HEK293T (cell line): Measurements from ENCODE around the gene CC2D1A.

Source experiments
- CTCF ChIA-PET: fragments of 350-600 bp; formaldehyde crosslinking; extraction: SDS; loops from one replicate; lab custom pipeline; 2021; ENCODE audit warnings: antibody characterized with exemption, inconsistent platforms; lab: Yijun Ruan, JAX
- POLR2A ChIA-PET: fragments of 350-600 bp; formaldehyde crosslinking; extraction: SDS; loops from one replicate; lab custom pipeline; 2020; ENCODE audit warnings: antibody characterized with exemption, inconsistent platforms; lab: Yijun Ruan, JAX
- DNase-seq: peaks from one replicate; pipeline ENCODE4 v3.0.0; 2012; ENCODE audit warnings: mixed read lengths; ENCODE audit errors: extremely low spot score
- ARNT ChIP-seq: fragments of 450-650 bp; IDR thresholded peaks from 2 replicates; pipeline ENCODE4 v1.6.1; 2017; ENCODE audit warnings: mild to moderate bottlenecking
- BHLHE40 ChIP-seq: fragments of 450-650 bp; IDR thresholded peaks from 2 replicates; pipeline ENCODE4 v1.6.1; 2016; ENCODE audit warnings: mild to moderate bottlenecking, moderate library complexity, borderline replicate concordance
- CTBP1 ChIP-seq: fragments of 450-650 bp; IDR thresholded peaks from 2 replicates; pipeline ENCODE4 v1.6.1; 2016; ENCODE audit warnings: borderline replicate concordance
- ELF4 ChIP-seq: fragments of 450-650 bp; IDR thresholded peaks from 2 replicates; pipeline ENCODE4 v1.6.1; 2017; ENCODE audit warnings: antibody characterized with exemption
- FOXA1 ChIP-seq: fragments of 450-650 bp; IDR thresholded peaks from 2 replicates; pipeline ENCODE4 v1.6.1; 2016; ENCODE audit warnings: mild to moderate bottlenecking
- FOXK2 ChIP-seq: fragments of 450-650 bp; IDR thresholded peaks from 2 replicates; pipeline ENCODE4 v1.6.1; 2016; ENCODE audit warnings: mild to moderate bottlenecking
- FOXM1 ChIP-seq: fragments of 450-650 bp; IDR thresholded peaks from 2 replicates; pipeline ENCODE4 v1.6.1; 2017; ENCODE audit warnings: mild to moderate bottlenecking, borderline replicate concordance
- HDGF ChIP-seq: fragments of 450-650 bp; IDR thresholded peaks from 2 replicates; pipeline ENCODE4 v1.6.1; 2017; ENCODE audit warnings: antibody characterized with exemption, borderline replicate concordance
- L3MBTL2 ChIP-seq: fragments of 450-650 bp; conservative IDR thresholded peaks from 2 replicates; pipeline ENCODE4 v1.6.1; 2016; ENCODE audit warnings: mild to moderate bottlenecking
- LEF1 ChIP-seq: fragments of 450-650 bp; IDR thresholded peaks from 2 replicates; pipeline ENCODE4 v1.6.1; 2017; ENCODE audit warnings: mild to moderate bottlenecking, borderline replicate concordance
- NFRKB ChIP-seq: fragments of 450-650 bp; IDR thresholded peaks from 2 replicates; pipeline ENCODE4 v1.6.1; 2016; ENCODE audit warnings: mild to moderate bottlenecking, moderate library complexity
- SP1 ChIP-seq: fragments of 450-650 bp; IDR thresholded peaks from 2 replicates; pipeline ENCODE4 v1.6.1; 2017
- SUZ12 ChIP-seq: fragments of 450-650 bp; IDR thresholded peaks from 2 replicates; pipeline ENCODE4 v1.6.1; 2016; ENCODE audit warnings: mild to moderate bottlenecking
- TARDBP ChIP-seq: fragments of 450-650 bp; IDR thresholded peaks from 2 replicates; pipeline ENCODE4 v1.6.1; 2016
- ZNF384 ChIP-seq: fragments of 450-650 bp; IDR thresholded peaks from 2 replicates; pipeline ENCODE4 v1.6.1; 2016
- TF ChIP-seq, protein P1 (sequence below): fragments of 450-650 bp; IDR thresholded peaks from 2 replicates; pipeline ENCODE4 v1.6.1; 2016

CC2D1A gene

DNA sequence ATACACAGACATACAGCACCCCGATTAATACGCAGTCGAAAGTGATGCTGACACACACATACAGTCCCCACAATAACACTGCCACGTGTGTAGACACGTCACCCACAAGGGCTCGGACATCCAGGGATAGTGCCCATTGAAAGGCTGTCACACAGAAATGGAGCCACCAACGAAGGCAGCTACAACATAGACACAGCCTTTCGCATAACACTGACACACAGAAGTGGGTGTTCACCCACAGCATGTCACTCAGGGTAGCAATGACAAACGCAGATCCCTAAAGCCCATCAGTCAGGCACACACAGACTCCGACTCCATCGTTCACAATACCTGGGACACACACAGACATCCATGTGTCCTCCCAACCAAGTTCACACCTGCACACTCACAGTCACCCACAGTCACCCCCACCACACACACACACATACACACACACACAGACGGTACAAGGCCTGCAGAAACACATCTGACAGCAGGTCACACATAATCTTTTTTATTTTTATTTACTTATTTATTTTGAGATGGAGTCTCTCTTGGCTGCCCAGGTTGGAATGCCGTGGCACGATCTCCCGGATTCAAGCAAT lies 39.4 kb upstream of the CC2D1A start:
- CTCF ChIA-PET = no interaction called here
- POLR2A ChIA-PET = interaction anchor here (0.7 kb wide), 1 partner anchor 119 kb away, joined by 4 read pairs; a partner anchor contains a TSS
- TF ChIP-seq, protein P1, sequence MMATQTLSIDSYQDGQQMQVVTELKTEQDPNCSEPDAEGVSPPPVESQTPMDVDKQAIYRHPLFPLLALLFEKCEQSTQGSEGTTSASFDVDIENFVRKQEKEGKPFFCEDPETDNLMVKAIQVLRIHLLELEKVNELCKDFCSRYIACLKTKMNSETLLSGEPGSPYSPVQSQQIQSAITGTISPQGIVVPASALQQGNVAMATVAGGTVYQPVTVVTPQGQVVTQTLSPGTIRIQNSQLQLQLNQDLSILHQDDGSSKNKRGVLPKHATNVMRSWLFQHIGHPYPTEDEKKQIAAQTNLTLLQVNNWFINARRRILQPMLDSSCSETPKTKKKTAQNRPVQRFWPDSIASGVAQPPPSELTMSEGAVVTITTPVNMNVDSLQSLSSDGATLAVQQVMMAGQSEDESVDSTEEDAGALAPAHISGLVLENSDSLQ = 0 out of 2 replicates have a peak, but pooled peaks have one; percentile 7
- TF ChIP-seq NFRKB = no peak

GRCh38 chr19:13868663-13869062 lies 37.3 kb upstream of the CC2D1A start:
- TF ChIP-seq HDGF (no peak), TARDBP (no peak), FOXM1 (no peak), NFRKB (no peak), ARNT (no peak)
- no peak for DNase-seq
- ChIA-PET CTCF (no interaction called here), POLR2A (no interaction called here)

More for the DNA sequence above, 39.4 kb upstream of the CC2D1A start:
- DNase-seq = no peak

DNA sequence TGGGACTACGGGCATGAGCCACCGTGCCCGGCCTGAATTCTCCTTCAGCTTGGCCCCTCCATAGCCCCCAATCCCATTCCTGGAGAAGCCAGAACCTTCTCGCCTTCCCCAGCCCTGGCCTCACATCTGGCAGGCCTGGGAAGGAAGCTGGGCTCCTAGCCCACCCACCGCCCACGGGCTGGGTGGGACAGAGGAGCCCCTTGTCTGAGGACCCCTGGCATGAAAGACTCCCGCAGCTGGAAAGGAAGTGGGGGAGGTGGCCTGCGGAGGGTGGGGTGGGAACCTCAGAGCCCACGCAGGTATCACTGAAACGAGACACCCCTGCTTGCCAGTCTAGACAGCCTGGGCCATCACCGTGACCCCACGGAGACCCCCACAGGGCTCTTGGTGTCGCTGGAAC lies 36.7 kb upstream of the CC2D1A start:
- DNase-seq = no peak
- ChIA-PET CTCF (interaction anchor here (0.7 kb wide), 1 partner anchor 480 kb away, joined by 3 read pairs; no protein-coding TSS in a partner anchor), POLR2A (no interaction called here)
- TF ChIP-seq FOXK2 (no peak), BHLHE40 (no peak), L3MBTL2 (no peak), ZNF384 (no peak), TARDBP (no peak), SUZ12 (no peak), FOXA1 (no peak), LEF1 (no peak), CTBP1 (no peak), ARNT (no peak)

- POLR2A ChIA-PET = no interaction called here
- CTCF ChIA-PET = interaction anchor here (0.7 to 1.5 kb wide), 2 partner anchors 10 to 839 kb away, joined by 3 to 4 read pairs; no protein-coding TSS in a partner anchor
- DNase-seq = no peak
- TF ChIP-seq FOXA1 (no peak), BHLHE40 (no peak), CTBP1 (no peak), ARNT (no peak), L3MBTL2 (no peak), SUZ12 (no peak), FOXK2 (no peak), ELF4 (no peak), TARDBP (no peak), HDGF (no peak), NFRKB (no peak), LEF1 (no peak)
- TF ChIP-seq, protein P1 = no peak
Observed at GRCh38 chr19:13870873-13871272, 35.1 kb upstream of the CC2D1A start.

GRCh38 chr19:13872339-13872694 lies 33.7 kb upstream of the CC2D1A start:
- DNase-seq = no peak
- CTCF ChIA-PET = no interaction called here
- POLR2A ChIA-PET = no interaction called here
- TF ChIP-seq ELF4 (no peak), LEF1 (no peak), BHLHE40 (no peak), FOXA1 (no peak), SP1 (no peak), ARNT (no peak), FOXM1 (no peak), TARDBP (no peak), HDGF (no peak), SUZ12 (no peak), FOXK2 (no peak), L3MBTL2 (no peak), CTBP1 (no peak), NFRKB (no peak), ZNF384 (no peak)
- TF ChIP-seq, protein P1 = no peak

- no peak for DNase-seq
- CTCF ChIA-PET = no interaction called here
- no peak for TF ChIP-seq FOXA1
- no peak for TF ChIP-seq NFRKB
- TF ChIP-seq TARDBP = no peak
- no peak for TF ChIP-seq ZNF384
- TF ChIP-seq LEF1 = no peak
- no peak for TF ChIP-seq FOXK2
- TF ChIP-seq, protein P1 = no peak
- no peak for TF ChIP-seq L3MBTL2
- no peak for TF ChIP-seq FOXM1
- TF ChIP-seq CTBP1 = no peak
- no peak for TF ChIP-seq ARNT
- POLR2A ChIA-PET = interaction anchor here (1.0 kb wide), 1 partner anchor 98 kb away, joined by 3 read pairs; no protein-coding TSS in a partner anchor
Observed at GRCh38 chr19:13872695-13873389, 33.2 kb upstream of the CC2D1A start.
